ENCODE measurements around the gene DHCR7. TPM values are rescaled to one million over a fixed set of nuclear protein-coding genes. Genes with fewer than 3 reads are reported as not detected.

Gene DHCR7
- total and polyA plus RNA-seq, 2 experiments from 2014 or later, result 84.0 to 166 TPM

DNA sequence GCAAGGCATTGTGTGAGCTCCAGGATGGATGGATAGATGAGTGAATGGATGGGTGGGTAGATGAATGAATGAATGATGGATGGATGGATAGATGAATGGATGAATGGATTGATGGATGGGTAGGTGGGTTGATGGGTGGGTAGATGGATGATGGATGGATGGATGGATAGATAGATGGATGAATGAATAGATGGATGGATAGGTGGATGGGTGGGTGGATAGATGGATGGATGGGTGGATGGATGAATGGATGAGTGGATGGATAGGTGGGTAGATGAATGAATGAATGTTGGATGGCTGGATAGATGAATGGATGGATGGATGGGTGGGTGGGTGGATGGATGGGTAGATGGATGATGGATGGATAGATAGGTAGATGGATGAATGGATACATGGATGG, 33.5 kb downstream of the DHCR7 start:
- Histone ChIP-seq H3K27me3 (ENCODE audit: insufficient read depth) (no peaks in the 10 kb centered on the region), H3K9me2 (ENCODE audit: insufficient read depth) (peaks cover 6% of the 10 kb centered on the region; the same call in 1 of the 2 replicates), H3K27ac (ENCODE audit: low read depth) (no peak overlapping the region), H3K4me3 (no peak overlapping the region), H3K36me3 (ENCODE audit: insufficient read depth) (no peaks in the 10 kb centered on the region), H3K79me2 (replicated peaks; ENCODE audit: insufficient read depth) (no peaks in the 10 kb centered on the region), H4K20me1 (replicated peaks; ENCODE audit: insufficient read depth) (no peaks in the 10 kb centered on the region), H3K4me2 (no peak overlapping the region), H2AFZ (no peak overlapping the region), H3K4me1 (ENCODE audit: insufficient read depth) (no peaks in the 10 kb centered on the region), H3F3A (replicated peaks; ENCODE audit: low read depth) (no peaks in the 10 kb centered on the region)
- H3K27me3 Mint-ChIP-seq (ENCODE audit: insufficient read depth, low read depth, poor library complexity), result peaks cover 10% of the 10 kb centered on the region
- no peak for TF ChIP-seq ZNF331 (CRISPR knock-in tag; IDR thresholded peaks at IDR 0.05; ENCODE audit: low read depth)
- no peak for TF ChIP-seq CREB1 (CRISPR knock-in tag; IDR thresholded peaks at IDR 0.05; ENCODE audit: low read depth)
- no peak for TF ChIP-seq ZNF114 (CRISPR knock-in tag; IDR thresholded peaks at IDR 0.05)
- TF ChIP-seq, protein P1, sequence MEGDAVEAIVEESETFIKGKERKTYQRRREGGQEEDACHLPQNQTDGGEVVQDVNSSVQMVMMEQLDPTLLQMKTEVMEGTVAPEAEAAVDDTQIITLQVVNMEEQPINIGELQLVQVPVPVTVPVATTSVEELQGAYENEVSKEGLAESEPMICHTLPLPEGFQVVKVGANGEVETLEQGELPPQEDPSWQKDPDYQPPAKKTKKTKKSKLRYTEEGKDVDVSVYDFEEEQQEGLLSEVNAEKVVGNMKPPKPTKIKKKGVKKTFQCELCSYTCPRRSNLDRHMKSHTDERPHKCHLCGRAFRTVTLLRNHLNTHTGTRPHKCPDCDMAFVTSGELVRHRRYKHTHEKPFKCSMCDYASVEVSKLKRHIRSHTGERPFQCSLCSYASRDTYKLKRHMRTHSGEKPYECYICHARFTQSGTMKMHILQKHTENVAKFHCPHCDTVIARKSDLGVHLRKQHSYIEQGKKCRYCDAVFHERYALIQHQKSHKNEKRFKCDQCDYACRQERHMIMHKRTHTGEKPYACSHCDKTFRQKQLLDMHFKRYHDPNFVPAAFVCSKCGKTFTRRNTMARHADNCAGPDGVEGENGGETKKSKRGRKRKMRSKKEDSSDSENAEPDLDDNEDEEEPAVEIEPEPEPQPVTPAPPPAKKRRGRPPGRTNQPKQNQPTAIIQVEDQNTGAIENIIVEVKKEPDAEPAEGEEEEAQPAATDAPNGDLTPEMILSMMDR (conservative IDR thresholded peaks at IDR 0.05; ENCODE audit: low read depth in 2 of 2), result no peak
- no peak for TF ChIP-seq NANOG (IDR thresholded peaks at IDR 0.05; ENCODE audit: borderline replicate concordance)
- TF ChIP-seq, protein P2, sequence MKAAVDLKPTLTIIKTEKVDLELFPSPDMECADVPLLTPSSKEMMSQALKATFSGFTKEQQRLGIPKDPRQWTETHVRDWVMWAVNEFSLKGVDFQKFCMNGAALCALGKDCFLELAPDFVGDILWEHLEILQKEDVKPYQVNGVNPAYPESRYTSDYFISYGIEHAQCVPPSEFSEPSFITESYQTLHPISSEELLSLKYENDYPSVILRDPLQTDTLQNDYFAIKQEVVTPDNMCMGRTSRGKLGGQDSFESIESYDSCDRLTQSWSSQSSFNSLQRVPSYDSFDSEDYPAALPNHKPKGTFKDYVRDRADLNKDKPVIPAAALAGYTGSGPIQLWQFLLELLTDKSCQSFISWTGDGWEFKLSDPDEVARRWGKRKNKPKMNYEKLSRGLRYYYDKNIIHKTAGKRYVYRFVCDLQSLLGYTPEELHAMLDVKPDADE (IDR thresholded peaks at IDR 0.05), result no peak
- no peak for TF ChIP-seq REST (IDR thresholded peaks at IDR 0.05; ENCODE audit: unreplicated experiment)
- TF ChIP-seq EZH2phosphoT487 (IDR thresholded peaks at IDR 0.05; ENCODE audit: unreplicated experiment), result no peak
- no peak for DNase-seq (ENCODE audit: low spot score)
- H3K36me3 Mint-ChIP-seq (ENCODE audit: low read depth), result no peaks in the 10 kb centered on the region
- no peak overlapping the region for H3K27ac Mint-ChIP-seq
- no peaks in the 10 kb centered on the region; the same call in 2 of the 3 replicates for H3K9me3 Mint-ChIP-seq
- no peaks in the 10 kb centered on the region for H3K4me1 Mint-ChIP-seq
- H3K4me3 Mint-ChIP-seq, result no peak overlapping the region
- ATAC-seq, result no peak

DNA sequence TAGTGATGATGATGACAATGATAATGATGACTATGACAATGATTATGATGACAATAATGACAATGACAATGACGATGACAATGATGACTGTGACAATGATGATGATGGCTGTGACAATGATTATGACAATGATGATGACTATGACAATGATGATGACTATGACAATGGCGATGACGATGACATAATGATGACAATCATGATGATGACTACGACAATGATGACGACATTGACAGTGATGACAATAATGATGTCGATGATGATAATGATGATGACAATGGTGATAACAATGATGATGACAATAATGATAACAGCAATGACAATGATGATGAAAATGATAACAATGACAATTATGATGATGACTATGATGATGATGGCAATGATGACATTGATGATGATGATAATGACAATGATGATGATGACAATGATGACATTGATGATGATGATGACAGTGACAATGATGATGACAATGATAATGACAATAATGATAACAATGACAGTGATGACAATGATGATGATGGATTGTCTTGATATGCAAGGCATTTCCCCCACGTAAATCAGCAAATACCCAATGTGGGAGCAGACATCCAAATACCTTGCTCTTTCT, 37.7 kb downstream of the DHCR7 start:
- peaks cover 6% of the 10 kb centered on the region; the same call in 1 of the 2 replicates for H3K9me2 ChIP-seq (ENCODE audit: insufficient read depth)
- H3K4me1 Mint-ChIP-seq, result no peaks in the 10 kb centered on the region
- no peaks in the 10 kb centered on the region; the same call in 2 of the 3 replicates for H3K9me3 Mint-ChIP-seq
- H3K4me3 Mint-ChIP-seq, result no peak overlapping the region
- H3K27ac Mint-ChIP-seq, result no peak overlapping the region
- no peaks in the 10 kb centered on the region for H3K4me1 ChIP-seq (ENCODE audit: insufficient read depth)
- H3K4me3 ChIP-seq, result no peak overlapping the region
- no peak overlapping the region for H3K27ac ChIP-seq (ENCODE audit: low read depth)
- H3K36me3 ChIP-seq (ENCODE audit: insufficient read depth), result no peaks in the 10 kb centered on the region
- no peaks in the 10 kb centered on the region for H3K36me3 Mint-ChIP-seq (ENCODE audit: low read depth)
- H3K27me3 Mint-ChIP-seq (ENCODE audit: insufficient read depth, low read depth, poor library complexity), result peaks cover 10% of the 10 kb centered on the region
- no peaks in the 10 kb centered on the region for H3K27me3 ChIP-seq (ENCODE audit: insufficient read depth)
- no peak overlapping the region for H3K4me2 ChIP-seq
- ATAC-seq, result no peak
- H3K79me2 ChIP-seq (replicated peaks; ENCODE audit: insufficient read depth), result no peaks in the 10 kb centered on the region
- no peaks in the 10 kb centered on the region for H4K20me1 ChIP-seq (replicated peaks; ENCODE audit: insufficient read depth)
- H2AFZ ChIP-seq, result no peak overlapping the region
- no peak for DNase-seq (ENCODE audit: low spot score)
- no peaks in the 10 kb centered on the region for H3F3A ChIP-seq (replicated peaks; ENCODE audit: low read depth)
- TF ChIP-seq EZH2phosphoT487 (IDR thresholded peaks at IDR 0.05; ENCODE audit: unreplicated experiment) (no peak), EZH2 (IDR thresholded peaks at IDR 0.05; ENCODE audit: low read depth, unreplicated experiment) (no peak)
- TF ChIP-seq, protein P2 (IDR thresholded peaks at IDR 0.05), result no peak

Data from GM23338 (cell line).